ENCODE data around the gene RPS21. TPM values are rescaled to one million over a fixed set of nuclear protein-coding genes. Genes with fewer than 3 reads are reported as not detected.

RPS21 gene
- total and polyA plus RNA-seq, 4 donors: 278 to 1,588 (median 439) TPM

DNA sequence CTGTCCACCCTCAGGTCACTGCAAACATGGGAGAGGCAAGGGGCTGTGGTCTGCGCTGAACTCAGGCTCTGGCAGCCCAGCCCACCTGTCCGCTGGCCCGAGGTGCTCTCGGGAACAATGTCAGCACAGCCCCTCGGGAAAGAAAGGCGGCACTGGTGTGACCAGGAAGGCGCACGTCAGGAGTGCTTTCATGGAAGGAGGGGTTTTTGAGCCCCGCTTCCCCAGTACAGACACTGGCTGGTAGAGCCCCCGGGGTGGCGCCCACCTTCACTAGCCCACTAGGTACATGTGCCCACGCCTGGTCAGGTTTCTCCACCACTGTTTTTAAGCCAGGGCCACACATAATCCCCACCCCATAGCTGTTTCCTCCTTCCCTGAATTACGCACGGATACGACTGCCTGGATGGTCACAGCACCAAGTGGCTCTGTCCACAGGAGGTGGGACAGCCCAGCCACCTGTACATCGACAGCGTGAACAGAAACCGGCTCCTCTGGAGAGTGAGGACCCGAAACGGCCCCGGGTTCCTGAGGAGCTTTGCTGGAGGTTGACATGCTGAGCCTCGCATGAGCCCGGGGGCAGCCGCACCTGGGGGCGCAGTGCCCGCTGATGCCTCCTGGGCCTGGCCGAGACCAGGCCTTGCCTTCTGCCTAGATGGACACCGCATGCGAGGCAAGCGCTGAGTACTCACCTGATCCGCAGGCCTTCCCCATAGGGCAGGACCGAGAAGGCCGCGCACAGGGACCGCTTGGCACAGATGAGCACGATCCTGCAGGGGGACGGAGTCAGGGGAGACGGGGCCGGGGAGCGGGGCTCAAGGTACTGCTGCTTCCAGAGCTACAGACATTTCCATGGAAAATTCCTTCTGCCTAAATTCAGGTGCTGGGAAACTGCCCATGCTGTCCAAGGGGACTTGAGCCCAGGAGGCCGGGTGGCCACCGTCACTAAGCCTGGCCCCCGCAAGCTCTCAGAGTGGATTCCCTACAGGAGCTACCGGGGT is 7.6 kb downstream of the RPS21 start:
- no peak for DNase-seq (ENCODE audit: low spot score)
- Histone ChIP-seq H3K36me3 (ENCODE audit: control insufficient read depth in 4 of 4, insufficient read depth in 3 of 4, low read depth in 1 of 4, low read length in 3 of 4) (peaks cover 0 to 5% (median 0%) of the 10 kb centered on the region in 4 donors), H3K9me3 (ENCODE audit: control insufficient read depth in 4 of 4, low read length in 3 of 4) (no peaks in the 10 kb centered on the region), H3K9ac (ENCODE audit: low read depth in 1 of 2, low read length in 2 of 2) (no peak overlapping the region), H3K4me1 (ENCODE audit: control insufficient read depth in 4 of 4, insufficient read depth in 4 of 4, low read length in 3 of 4) (peaks cover 3 to 22% (median 17%) of the 10 kb centered on the region in 4 donors), H3K27me3 (ENCODE audit: control insufficient read depth in 4 of 4, insufficient read depth in 4 of 4, low read length in 3 of 4) (no peaks in the 10 kb centered on the region), H3K4me3 (ENCODE audit: low read depth in 1 of 3, low read length in 3 of 3) (no peak overlapping the region), H3K27ac (ENCODE audit: low read depth in 1 of 2, low read length in 2 of 2) (no peak overlapping the region)
- WGBS: 96% methylated on average over 44 of the region's 44 CpGs
- TF ChIP-seq SP1 (IDR thresholded peaks at IDR 0.05): no peak
- TF ChIP-seq, protein P1, sequence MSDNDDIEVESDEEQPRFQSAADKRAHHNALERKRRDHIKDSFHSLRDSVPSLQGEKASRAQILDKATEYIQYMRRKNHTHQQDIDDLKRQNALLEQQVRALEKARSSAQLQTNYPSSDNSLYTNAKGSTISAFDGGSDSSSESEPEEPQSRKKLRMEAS (IDR thresholded peaks at IDR 0.05): no peak
- no peak for TF ChIP-seq TAF1 (conservative IDR thresholded peaks at IDR 0.05)
- no peak for TF ChIP-seq YY1 (IDR thresholded peaks at IDR 0.05)
- no peak for TF ChIP-seq HNF4G (IDR thresholded peaks at IDR 0.05)

DNA sequence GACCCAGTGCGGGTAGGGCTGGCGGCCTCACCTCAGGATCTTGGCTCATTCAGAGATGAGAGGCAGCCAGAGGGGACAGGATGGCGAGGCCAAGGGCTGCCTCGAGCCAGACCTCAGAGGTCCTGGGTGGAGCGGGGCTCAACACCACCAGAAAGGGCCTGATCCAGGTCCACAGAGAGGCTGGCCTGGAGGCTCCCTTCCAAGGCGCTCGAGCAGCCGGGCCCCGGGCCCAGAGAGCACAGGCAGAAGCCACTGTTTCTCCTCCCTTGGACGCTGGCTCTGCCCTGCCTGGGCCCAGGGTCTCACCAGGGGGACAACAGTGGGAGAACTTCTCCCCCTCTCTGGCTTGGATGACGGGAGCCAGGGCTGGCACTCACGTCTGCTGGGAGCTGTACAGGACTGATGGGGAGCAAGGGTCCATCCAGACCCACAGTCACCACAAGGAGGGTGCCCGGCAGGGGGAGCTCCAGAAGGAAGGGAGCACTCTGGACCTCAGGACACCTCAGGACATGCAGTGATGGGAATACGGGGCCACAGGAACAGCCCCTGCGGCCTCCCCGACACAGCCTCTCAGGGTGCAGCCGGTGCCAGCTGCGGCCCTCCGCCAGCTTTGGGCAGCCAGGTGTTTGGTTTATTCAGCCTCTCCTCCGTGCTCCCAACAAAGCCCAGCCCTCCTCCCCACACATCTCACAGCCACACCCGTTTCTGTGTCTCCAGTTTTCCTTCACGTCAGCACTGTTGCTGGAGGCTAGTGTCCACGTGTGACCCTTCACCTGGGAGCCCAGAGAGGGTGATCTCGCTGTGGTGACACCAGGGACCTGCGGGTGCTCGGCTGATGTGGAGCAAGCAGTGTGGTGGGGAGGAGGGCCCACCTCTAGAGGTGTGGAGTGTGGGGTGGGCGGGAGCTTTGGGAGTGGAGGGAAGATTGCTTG is 8.7 kb downstream of the RPS21 start:
- DNase-seq (ENCODE audit: low spot score): no peak
- Histone ChIP-seq H3K36me3 (ENCODE audit: control insufficient read depth in 4 of 4, insufficient read depth in 3 of 4, low read depth in 1 of 4, low read length in 3 of 4) (peaks cover 0 to 2% (median 0%) of the 10 kb centered on the region in 4 donors), H3K27ac (ENCODE audit: low read depth in 1 of 2, low read length in 2 of 2) (no peak overlapping the region), H3K4me3 (ENCODE audit: low read depth in 1 of 3, low read length in 3 of 3) (no peak overlapping the region), H3K4me1 (ENCODE audit: control insufficient read depth in 4 of 4, insufficient read depth in 4 of 4, low read length in 3 of 4) (peaks cover 3 to 17% (median 11%) of the 10 kb centered on the region in 4 donors), H3K9me3 (ENCODE audit: control insufficient read depth in 4 of 4, low read length in 3 of 4) (no peaks in the 10 kb centered on the region), H3K27me3 (ENCODE audit: control insufficient read depth in 4 of 4, insufficient read depth in 4 of 4, low read length in 3 of 4) (no peaks in the 10 kb centered on the region), H3K9ac (ENCODE audit: low read depth in 1 of 2, low read length in 2 of 2) (no peak overlapping the region)
- TF ChIP-seq GABPA (IDR thresholded peaks at IDR 0.05 in 1 of 2, conservative IDR thresholded peaks at IDR 0.05 in 1 of 2): no peak
- TF ChIP-seq HNF4G (IDR thresholded peaks at IDR 0.05): no peak
- TF ChIP-seq RXRA (IDR thresholded peaks at IDR 0.05): no peak
- no peak for TF ChIP-seq NR2F2 (IDR thresholded peaks at IDR 0.05)
- TF ChIP-seq, protein P1 (IDR thresholded peaks at IDR 0.05): no peak
- 94% methylated on average over 27 of the region's 27 CpGs for WGBS

DNA sequence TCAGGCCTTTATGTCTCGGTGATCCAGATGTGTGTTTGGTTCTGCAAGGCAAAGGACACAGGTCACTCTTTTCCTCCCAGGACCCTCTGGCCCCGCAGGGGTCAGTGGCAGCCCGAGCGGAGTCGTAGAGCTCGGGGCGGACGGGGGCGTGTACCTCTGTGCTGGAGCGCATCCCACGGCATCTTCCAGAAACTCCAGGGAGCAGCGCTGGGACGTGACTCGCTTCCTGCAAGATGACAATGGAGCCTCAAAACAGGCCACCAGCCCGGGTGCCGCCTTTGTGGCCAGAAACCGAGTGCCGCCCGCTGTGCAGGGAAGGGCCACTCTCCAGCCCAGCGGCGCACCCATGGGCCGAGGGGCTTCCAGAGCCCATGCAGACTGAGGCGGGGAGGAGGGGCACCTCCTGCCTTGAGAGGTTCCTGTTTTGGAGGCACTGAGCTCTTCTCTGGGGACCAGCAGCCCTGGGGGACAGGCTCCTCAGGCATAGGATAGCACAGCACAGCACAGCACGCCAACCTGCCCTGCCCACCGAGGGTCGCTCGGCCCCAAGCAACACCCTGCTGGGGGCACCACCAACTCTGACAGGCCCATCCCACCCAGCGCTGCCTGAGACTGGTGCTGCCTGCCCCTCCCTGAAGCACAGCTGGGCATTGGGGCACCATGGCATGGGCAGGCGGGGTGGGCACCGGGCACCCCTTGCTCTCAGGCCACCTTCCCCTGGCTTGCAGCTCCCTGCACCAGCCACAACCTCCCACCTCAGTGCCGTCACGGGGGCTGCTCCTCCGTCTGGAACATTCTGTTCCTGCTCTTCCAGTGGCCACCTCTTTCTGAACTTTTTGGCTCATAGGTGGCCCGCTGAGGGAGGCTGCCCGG is 9.7 kb downstream of the RPS21 start:
- Histone ChIP-seq H3K27me3 (ENCODE audit: control insufficient read depth in 4 of 4, insufficient read depth in 4 of 4, low read length in 3 of 4) (no peaks in the 10 kb centered on the region), H3K36me3 (ENCODE audit: control insufficient read depth in 4 of 4, insufficient read depth in 3 of 4, low read depth in 1 of 4, low read length in 3 of 4) (peaks cover 0 to 2% (median 0%) of the 10 kb centered on the region in 4 donors), H3K4me1 (ENCODE audit: control insufficient read depth in 4 of 4, insufficient read depth in 4 of 4, low read length in 3 of 4) (peaks cover 0 to 7% (median 3%) of the 10 kb centered on the region in 4 donors), H3K9ac (ENCODE audit: low read depth in 1 of 2, low read length in 2 of 2) (no peak overlapping the region), H3K4me3 (ENCODE audit: low read depth in 1 of 3, low read length in 3 of 3) (no peak overlapping the region), H3K9me3 (ENCODE audit: control insufficient read depth in 4 of 4, low read length in 3 of 4) (no peaks in the 10 kb centered on the region), H3K27ac (ENCODE audit: low read depth in 1 of 2, low read length in 2 of 2) (no peak overlapping the region)
- DNase-seq (ENCODE audit: low spot score): no peak
- TF ChIP-seq, protein P2, sequence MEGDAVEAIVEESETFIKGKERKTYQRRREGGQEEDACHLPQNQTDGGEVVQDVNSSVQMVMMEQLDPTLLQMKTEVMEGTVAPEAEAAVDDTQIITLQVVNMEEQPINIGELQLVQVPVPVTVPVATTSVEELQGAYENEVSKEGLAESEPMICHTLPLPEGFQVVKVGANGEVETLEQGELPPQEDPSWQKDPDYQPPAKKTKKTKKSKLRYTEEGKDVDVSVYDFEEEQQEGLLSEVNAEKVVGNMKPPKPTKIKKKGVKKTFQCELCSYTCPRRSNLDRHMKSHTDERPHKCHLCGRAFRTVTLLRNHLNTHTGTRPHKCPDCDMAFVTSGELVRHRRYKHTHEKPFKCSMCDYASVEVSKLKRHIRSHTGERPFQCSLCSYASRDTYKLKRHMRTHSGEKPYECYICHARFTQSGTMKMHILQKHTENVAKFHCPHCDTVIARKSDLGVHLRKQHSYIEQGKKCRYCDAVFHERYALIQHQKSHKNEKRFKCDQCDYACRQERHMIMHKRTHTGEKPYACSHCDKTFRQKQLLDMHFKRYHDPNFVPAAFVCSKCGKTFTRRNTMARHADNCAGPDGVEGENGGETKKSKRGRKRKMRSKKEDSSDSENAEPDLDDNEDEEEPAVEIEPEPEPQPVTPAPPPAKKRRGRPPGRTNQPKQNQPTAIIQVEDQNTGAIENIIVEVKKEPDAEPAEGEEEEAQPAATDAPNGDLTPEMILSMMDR (IDR thresholded peaks at IDR 0.05; ENCODE audit: low read depth, low read length, missing input control): no peak
- TF ChIP-seq, protein P3, sequence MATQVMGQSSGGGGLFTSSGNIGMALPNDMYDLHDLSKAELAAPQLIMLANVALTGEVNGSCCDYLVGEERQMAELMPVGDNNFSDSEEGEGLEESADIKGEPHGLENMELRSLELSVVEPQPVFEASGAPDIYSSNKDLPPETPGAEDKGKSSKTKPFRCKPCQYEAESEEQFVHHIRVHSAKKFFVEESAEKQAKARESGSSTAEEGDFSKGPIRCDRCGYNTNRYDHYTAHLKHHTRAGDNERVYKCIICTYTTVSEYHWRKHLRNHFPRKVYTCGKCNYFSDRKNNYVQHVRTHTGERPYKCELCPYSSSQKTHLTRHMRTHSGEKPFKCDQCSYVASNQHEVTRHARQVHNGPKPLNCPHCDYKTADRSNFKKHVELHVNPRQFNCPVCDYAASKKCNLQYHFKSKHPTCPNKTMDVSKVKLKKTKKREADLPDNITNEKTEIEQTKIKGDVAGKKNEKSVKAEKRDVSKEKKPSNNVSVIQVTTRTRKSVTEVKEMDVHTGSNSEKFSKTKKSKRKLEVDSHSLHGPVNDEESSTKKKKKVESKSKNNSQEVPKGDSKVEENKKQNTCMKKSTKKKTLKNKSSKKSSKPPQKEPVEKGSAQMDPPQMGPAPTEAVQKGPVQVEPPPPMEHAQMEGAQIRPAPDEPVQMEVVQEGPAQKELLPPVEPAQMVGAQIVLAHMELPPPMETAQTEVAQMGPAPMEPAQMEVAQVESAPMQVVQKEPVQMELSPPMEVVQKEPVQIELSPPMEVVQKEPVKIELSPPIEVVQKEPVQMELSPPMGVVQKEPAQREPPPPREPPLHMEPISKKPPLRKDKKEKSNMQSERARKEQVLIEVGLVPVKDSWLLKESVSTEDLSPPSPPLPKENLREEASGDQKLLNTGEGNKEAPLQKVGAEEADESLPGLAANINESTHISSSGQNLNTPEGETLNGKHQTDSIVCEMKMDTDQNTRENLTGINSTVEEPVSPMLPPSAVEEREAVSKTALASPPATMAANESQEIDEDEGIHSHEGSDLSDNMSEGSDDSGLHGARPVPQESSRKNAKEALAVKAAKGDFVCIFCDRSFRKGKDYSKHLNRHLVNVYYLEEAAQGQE (IDR thresholded peaks at IDR 0.05): no peak
- 92% methylated on average over 35 of the region's 35 CpGs for WGBS

Measured in liver (tissue), 9 donors.